Measurements from ENCODE around the gene HJV.

DNA sequence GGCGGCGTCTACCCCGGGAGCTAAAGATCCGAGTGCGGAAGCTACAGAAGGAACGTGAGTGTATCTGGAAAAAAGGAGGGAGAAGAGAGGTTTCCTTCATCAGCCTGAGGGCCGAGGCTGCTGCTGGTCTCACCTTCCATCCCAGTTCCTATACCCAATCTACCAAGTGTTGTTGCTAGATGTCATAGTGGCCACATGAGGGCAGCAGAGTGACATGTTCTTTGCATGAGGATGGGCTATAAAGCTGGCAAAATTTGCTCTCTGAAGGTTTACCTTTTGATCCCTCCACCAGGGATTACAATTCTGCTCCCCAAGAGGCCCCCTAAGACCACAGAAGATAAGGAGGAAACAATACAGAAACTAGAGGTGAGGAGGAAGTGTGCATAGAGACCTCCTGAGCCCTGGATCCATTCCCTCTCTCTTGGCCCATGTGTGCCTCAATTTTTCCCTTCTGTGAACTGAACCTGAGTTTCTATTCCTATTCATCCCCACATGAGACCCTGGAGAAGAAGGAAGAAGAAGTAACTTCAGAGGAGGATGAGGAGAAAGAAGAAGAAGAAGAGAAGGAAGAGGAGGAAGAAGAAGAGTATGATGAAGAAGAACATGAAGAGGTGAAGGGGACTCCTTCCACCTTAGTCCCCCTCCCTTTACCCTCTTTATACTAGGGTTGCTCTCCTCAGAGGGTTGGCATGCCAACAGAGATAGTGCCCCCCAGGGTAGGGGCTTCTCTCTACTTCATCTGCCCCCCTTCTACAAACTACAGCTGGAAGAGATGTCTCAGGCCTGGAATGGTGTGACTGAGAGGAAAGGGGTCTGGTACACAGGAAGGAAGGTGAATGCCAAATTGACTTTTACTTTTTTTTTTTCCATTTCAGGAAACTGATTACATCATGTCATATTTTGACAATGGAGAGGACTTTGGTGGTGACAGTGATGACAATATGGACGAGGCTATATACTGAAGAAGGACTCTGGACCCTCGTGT is 43.8 kb downstream of the HJV start:
- TF ChIP-seq POLR2A (IDR thresholded peaks at IDR 0.05; ENCODE audit: insufficient read depth in 1 of 2, low read depth in 2 of 2, low read length in 2 of 2): no peak
- TF ChIP-seq RXRB (CRISPR knock-in tag; IDR thresholded peaks at IDR 0.05; ENCODE audit: borderline replicate concordance): 0 out of 2 replicates have a peak, but pooled peaks have one; percentile 34
- TF ChIP-seq, protein P1, sequence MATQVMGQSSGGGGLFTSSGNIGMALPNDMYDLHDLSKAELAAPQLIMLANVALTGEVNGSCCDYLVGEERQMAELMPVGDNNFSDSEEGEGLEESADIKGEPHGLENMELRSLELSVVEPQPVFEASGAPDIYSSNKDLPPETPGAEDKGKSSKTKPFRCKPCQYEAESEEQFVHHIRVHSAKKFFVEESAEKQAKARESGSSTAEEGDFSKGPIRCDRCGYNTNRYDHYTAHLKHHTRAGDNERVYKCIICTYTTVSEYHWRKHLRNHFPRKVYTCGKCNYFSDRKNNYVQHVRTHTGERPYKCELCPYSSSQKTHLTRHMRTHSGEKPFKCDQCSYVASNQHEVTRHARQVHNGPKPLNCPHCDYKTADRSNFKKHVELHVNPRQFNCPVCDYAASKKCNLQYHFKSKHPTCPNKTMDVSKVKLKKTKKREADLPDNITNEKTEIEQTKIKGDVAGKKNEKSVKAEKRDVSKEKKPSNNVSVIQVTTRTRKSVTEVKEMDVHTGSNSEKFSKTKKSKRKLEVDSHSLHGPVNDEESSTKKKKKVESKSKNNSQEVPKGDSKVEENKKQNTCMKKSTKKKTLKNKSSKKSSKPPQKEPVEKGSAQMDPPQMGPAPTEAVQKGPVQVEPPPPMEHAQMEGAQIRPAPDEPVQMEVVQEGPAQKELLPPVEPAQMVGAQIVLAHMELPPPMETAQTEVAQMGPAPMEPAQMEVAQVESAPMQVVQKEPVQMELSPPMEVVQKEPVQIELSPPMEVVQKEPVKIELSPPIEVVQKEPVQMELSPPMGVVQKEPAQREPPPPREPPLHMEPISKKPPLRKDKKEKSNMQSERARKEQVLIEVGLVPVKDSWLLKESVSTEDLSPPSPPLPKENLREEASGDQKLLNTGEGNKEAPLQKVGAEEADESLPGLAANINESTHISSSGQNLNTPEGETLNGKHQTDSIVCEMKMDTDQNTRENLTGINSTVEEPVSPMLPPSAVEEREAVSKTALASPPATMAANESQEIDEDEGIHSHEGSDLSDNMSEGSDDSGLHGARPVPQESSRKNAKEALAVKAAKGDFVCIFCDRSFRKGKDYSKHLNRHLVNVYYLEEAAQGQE (IDR thresholded peaks at IDR 0.05; ENCODE audit: borderline replicate concordance in 1 of 2, low read depth in 1 of 2, low read length in 2 of 2): no peak
- TF ChIP-seq TBX2 (CRISPR knock-in tag; IDR thresholded peaks at IDR 0.05; ENCODE audit: borderline replicate concordance): no peak
- TF ChIP-seq RAD21 (CRISPR knock-in tag; IDR thresholded peaks at IDR 0.05): peak; percentile 81
- TF ChIP-seq, protein P2, sequence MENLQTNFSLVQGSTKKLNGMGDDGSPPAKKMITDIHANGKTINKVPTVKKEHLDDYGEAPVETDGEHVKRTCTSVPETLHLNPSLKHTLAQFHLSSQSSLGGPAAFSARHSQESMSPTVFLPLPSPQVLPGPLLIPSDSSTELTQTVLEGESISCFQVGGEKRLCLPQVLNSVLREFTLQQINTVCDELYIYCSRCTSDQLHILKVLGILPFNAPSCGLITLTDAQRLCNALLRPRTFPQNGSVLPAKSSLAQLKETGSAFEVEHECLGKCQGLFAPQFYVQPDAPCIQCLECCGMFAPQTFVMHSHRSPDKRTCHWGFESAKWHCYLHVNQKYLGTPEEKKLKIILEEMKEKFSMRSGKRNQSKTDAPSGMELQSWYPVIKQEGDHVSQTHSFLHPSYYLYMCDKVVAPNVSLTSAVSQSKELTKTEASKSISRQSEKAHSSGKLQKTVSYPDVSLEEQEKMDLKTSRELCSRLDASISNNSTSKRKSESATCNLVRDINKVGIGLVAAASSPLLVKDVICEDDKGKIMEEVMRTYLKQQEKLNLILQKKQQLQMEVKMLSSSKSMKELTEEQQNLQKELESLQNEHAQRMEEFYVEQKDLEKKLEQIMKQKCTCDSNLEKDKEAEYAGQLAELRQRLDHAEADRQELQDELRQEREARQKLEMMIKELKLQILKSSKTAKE (CRISPR knock-in tag; IDR thresholded peaks at IDR 0.05; ENCODE audit: borderline replicate concordance): no peak
- TF ChIP-seq, protein P3, sequence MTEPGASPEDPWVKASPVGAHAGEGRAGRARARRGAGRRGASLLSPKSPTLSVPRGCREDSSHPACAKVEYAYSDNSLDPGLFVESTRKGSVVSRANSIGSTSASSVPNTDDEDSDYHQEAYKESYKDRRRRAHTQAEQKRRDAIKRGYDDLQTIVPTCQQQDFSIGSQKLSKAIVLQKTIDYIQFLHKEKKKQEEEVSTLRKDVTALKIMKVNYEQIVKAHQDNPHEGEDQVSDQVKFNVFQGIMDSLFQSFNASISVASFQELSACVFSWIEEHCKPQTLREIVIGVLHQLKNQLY (CRISPR knock-in tag; IDR thresholded peaks at IDR 0.05): no peak
- TF ChIP-seq, protein P4, sequence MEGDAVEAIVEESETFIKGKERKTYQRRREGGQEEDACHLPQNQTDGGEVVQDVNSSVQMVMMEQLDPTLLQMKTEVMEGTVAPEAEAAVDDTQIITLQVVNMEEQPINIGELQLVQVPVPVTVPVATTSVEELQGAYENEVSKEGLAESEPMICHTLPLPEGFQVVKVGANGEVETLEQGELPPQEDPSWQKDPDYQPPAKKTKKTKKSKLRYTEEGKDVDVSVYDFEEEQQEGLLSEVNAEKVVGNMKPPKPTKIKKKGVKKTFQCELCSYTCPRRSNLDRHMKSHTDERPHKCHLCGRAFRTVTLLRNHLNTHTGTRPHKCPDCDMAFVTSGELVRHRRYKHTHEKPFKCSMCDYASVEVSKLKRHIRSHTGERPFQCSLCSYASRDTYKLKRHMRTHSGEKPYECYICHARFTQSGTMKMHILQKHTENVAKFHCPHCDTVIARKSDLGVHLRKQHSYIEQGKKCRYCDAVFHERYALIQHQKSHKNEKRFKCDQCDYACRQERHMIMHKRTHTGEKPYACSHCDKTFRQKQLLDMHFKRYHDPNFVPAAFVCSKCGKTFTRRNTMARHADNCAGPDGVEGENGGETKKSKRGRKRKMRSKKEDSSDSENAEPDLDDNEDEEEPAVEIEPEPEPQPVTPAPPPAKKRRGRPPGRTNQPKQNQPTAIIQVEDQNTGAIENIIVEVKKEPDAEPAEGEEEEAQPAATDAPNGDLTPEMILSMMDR (CRISPR knock-in tag; IDR thresholded peaks at IDR 0.05): peak; percentile 93
